Measurements from ENCODE around the gene PIK3C3. TPM values are rescaled to one million over a fixed set of nuclear protein-coding genes. Genes with fewer than 3 reads are reported as not detected.

The PIK3C3 gene
- total RNA-seq, 2 experiments from 2014 or later: 8.3 to 22.3 TPM

DNA sequence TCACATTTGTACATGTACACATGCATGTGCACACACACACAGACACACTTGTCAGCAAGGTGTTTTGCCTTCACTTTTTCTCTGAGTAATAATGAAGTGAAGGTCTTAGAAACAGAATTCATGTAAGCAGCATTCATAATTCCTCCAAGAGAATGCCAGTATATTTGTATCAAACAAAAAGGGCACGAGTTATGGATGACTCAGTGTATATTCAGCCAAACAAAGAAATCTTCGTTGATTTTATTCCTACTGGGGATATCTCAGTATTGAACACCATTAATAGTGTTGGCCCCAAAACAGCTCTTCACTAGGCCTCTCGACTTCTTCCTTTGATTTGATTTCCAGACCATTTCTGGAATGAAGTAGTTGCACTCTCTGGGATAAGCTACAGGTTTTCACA is 125.3 kb downstream of the PIK3C3 start:
- no TSS peak for BruUV-seq (replicated peaks)
- CTCF ChIA-PET (ENCODE audit: unreplicated experiment): no interaction called here
- TF ChIP-seq, protein P1, sequence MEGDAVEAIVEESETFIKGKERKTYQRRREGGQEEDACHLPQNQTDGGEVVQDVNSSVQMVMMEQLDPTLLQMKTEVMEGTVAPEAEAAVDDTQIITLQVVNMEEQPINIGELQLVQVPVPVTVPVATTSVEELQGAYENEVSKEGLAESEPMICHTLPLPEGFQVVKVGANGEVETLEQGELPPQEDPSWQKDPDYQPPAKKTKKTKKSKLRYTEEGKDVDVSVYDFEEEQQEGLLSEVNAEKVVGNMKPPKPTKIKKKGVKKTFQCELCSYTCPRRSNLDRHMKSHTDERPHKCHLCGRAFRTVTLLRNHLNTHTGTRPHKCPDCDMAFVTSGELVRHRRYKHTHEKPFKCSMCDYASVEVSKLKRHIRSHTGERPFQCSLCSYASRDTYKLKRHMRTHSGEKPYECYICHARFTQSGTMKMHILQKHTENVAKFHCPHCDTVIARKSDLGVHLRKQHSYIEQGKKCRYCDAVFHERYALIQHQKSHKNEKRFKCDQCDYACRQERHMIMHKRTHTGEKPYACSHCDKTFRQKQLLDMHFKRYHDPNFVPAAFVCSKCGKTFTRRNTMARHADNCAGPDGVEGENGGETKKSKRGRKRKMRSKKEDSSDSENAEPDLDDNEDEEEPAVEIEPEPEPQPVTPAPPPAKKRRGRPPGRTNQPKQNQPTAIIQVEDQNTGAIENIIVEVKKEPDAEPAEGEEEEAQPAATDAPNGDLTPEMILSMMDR (conservative IDR thresholded peaks at IDR 0.05; ENCODE audit: low read length): no peak
- TF ChIP-seq EZH2phosphoT487 (IDR thresholded peaks at IDR 0.05; ENCODE audit: borderline replicate concordance, low read depth, low read length): no peak

DNA sequence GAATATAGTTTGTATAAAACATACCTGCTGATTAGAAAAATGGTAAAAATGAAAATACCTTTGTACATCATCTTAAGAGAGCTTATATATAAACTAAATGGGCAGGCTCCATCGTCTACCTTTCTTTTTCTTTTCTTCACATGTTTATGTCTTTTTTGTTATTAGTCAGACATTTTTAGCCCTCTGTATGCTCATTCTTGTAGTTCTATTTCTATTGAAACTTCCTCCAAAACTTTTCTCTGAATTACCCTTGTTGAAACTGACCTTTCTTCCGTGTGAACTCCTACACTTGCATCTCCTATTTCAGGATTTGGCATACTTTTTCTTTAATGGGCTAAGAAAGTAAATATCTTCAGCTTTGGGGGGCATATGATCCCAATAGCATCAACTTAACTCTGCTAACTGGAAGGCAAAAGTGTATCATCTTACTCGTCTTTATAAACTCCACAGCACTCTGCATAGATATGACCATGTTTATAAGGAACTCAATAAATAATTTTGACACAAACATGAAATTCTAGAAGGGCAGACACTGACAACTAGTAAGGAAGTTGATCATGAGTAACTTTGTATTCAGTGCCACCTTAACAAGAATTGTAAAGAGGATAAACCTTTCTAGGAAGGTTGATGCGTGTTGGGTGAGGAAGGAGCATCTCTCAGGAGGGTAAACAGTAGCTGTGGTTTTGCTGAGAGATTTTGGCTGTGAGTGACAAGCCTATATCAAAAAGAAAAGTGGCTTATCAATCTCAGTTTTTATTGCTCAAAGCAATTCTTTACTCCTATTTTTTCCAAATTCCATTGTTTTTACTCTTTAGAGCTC is 127.6 kb downstream of the PIK3C3 start:
- Histone ChIP-seq H3K36me3 (ENCODE audit: insufficient read depth, low read length) (no peaks in the 10 kb centered on the region; the same call in 1 of the 2 replicates), H3K4me3 (ENCODE audit: low read depth, low read length, poor library complexity, severe bottlenecking) (no peak overlapping the region), H3K9me2 (ENCODE audit: insufficient read depth, low read length) (no peaks in the 10 kb centered on the region), H3K4me1 (ENCODE audit: insufficient read depth, low read length, poor library complexity, severe bottlenecking) (no peaks in the 10 kb centered on the region), H3K27ac (ENCODE audit: low read depth, low read length, poor library complexity, severe bottlenecking) (no peak overlapping the region), H3K79me2 (ENCODE audit: insufficient read depth, low read depth, low read length) (no peaks in the 10 kb centered on the region), H2AFZ (ENCODE audit: low read length) (no peak overlapping the region), H4K20me1 (ENCODE audit: insufficient read depth, low read length) (no peaks in the 10 kb centered on the region), H3K9me3 (ENCODE audit: low read length) (no peaks in the 10 kb centered on the region), H3K4me2 (ENCODE audit: low read length) (no peak overlapping the region)
- ChIA-PET POLR2A (no interaction called here), CTCF (ENCODE audit: unreplicated experiment) (no interaction called here)
- TF ChIP-seq, protein P1 (conservative IDR thresholded peaks at IDR 0.05; ENCODE audit: low read length): no peak
- no peak for TF ChIP-seq EZH2phosphoT487 (IDR thresholded peaks at IDR 0.05; ENCODE audit: borderline replicate concordance, low read depth, low read length)
- intact Hi-C loops (cut with micrococcal nuclease; ENCODE audit: unreplicated experiment): no loop called here
- BruUV-seq (replicated peaks): no TSS peak
- no peak for DNase-seq (ENCODE audit: low spot score)

More for the DNA sequence above, 125.3 kb downstream of the PIK3C3 start:
- Histone ChIP-seq H4K20me1 (ENCODE audit: insufficient read depth, low read length) (no peaks in the 10 kb centered on the region), H3K4me1 (ENCODE audit: insufficient read depth, low read length, poor library complexity, severe bottlenecking) (no peaks in the 10 kb centered on the region), H3K4me3 (ENCODE audit: low read depth, low read length, poor library complexity, severe bottlenecking) (no peak overlapping the region), H3K36me3 (ENCODE audit: insufficient read depth, low read length) (no peaks in the 10 kb centered on the region; the same call in 1 of the 2 replicates), H3K9me2 (ENCODE audit: insufficient read depth, low read length) (no peaks in the 10 kb centered on the region), H3K9me3 (ENCODE audit: low read length) (no peaks in the 10 kb centered on the region), H2AFZ (ENCODE audit: low read length) (no peak overlapping the region), H3K79me2 (ENCODE audit: insufficient read depth, low read depth, low read length) (no peaks in the 10 kb centered on the region), H3K27ac (ENCODE audit: low read depth, low read length, poor library complexity, severe bottlenecking) (no peak overlapping the region), H3K4me2 (ENCODE audit: low read length) (no peak overlapping the region)
- POLR2A ChIA-PET: no interaction called here
- intact Hi-C loops (cut with micrococcal nuclease; ENCODE audit: unreplicated experiment): no loop called here
- DNase-seq (ENCODE audit: low spot score): no peak

DNA sequence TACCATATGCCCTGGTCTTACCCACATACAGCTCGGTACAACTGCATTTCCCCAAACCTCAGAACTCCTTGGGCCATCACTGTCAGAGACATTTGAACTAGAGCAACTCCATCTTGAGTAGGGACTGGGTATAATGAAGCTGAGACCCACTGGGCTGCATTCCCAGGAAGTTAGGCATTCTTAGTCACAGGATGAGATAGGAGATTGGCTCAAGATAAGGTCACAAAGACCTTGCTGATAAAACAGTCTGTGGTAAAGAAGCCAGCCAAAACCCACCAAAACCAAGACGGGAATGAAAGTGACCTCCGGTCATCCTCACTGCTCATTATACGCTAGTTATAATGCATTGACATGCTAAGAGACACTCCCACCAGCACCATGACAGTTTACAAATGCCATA is 131.3 kb downstream of the PIK3C3 start:
- H4K20me1 ChIP-seq (ENCODE audit: insufficient read depth, low read length): no peaks in the 10 kb centered on the region
- no peak overlapping the region for H3K27ac ChIP-seq (ENCODE audit: low read depth, low read length, poor library complexity, severe bottlenecking)
- H3K9me3 ChIP-seq (ENCODE audit: low read length): no peaks in the 10 kb centered on the region
- ChIA-PET CTCF (ENCODE audit: unreplicated experiment) (no interaction called here), POLR2A (no interaction called here)
- H3K9me2 ChIP-seq (ENCODE audit: insufficient read depth, low read length): no peaks in the 10 kb centered on the region
- H3K4me3 ChIP-seq (ENCODE audit: low read depth, low read length, poor library complexity, severe bottlenecking): no peak overlapping the region
- no peaks in the 10 kb centered on the region; the same call in 1 of the 2 replicates for H3K36me3 ChIP-seq (ENCODE audit: insufficient read depth, low read length)
- TF ChIP-seq EZH2phosphoT487 (IDR thresholded peaks at IDR 0.05; ENCODE audit: borderline replicate concordance, low read depth, low read length): no peak
- TF ChIP-seq, protein P1 (conservative IDR thresholded peaks at IDR 0.05; ENCODE audit: low read length): no peak
- intact Hi-C loops (cut with micrococcal nuclease; ENCODE audit: unreplicated experiment): no loop called here
- no peaks in the 10 kb centered on the region for H3K4me1 ChIP-seq (ENCODE audit: insufficient read depth, low read length, poor library complexity, severe bottlenecking)
- no peaks in the 10 kb centered on the region for H3K79me2 ChIP-seq (ENCODE audit: insufficient read depth, low read depth, low read length)
- DNase-seq (ENCODE audit: low spot score): no peak
- no peak overlapping the region for H2AFZ ChIP-seq (ENCODE audit: low read length)
- BruUV-seq (replicated peaks): no TSS peak
- H3K4me2 ChIP-seq (ENCODE audit: low read length): no peak overlapping the region

Measured in OCI-LY7 (cell line).